Hepatocyte (in vitro differentiated cells): ENCODE data around the gene BPI. TPM values are rescaled to one million over a fixed set of nuclear protein-coding genes. Genes with fewer than 3 reads are reported as not detected.

Source experiments
- DNase-seq: peaks from one replicate; pipeline ENCODE4 v3.0.0-alpha.2; 2016; ENCODE audit warnings: low spot score
- H2AFZ ChIP-seq: fragments of 200-600 bp; sonication (generic); 2 replicates; pipeline ENCODE4 v1.6.0; 2016; ENCODE audit warnings: antibody characterized with exemption, mild to moderate bottlenecking
- H3K27ac ChIP-seq: fragments of 200-600 bp; sonication (generic); 2 replicates; pipeline ENCODE4 v1.5.1; 2016; ENCODE audit warnings: mild to moderate bottlenecking
- H3K27me3 ChIP-seq: fragments of 200-600 bp; sonication (generic); 2 replicates; pipeline ENCODE4 v1.6.1; 2016
- H3K36me3 ChIP-seq: fragments of 200-600 bp; sonication (generic); replicated peaks from 2 replicates; pipeline ENCODE4 v1.5.1; 2016; ENCODE audit warnings: low read depth; ENCODE audit not compliant: insufficient read depth
- H3K4me1 ChIP-seq: fragments of 200-600 bp; sonication (generic); 2 replicates; pipeline ENCODE4 v1.5.1; 2016; ENCODE audit warnings: mild to moderate bottlenecking, moderate library complexity; ENCODE audit not compliant: insufficient read depth
- H3K4me2 ChIP-seq: fragments of 200-600 bp; sonication (generic); 2 replicates; pipeline ENCODE4 v1.6.0; 2016
- H3K4me3 ChIP-seq: fragments of 200-600 bp; sonication (generic); 2 replicates; pipeline ENCODE4 v1.5.1; 2016; ENCODE audit warnings: mild to moderate bottlenecking
- H3K79me2 ChIP-seq: fragments of 200-600 bp; sonication (generic); 2 replicates; pipeline ENCODE4 v1.6.0; 2017; ENCODE audit warnings: mild to moderate bottlenecking
- H3K9me2 ChIP-seq: fragments of 200-600 bp; sonication (generic); replicated peaks from 2 replicates; pipeline ENCODE4 v1.6.0; 2017; ENCODE audit warnings: mild to moderate bottlenecking; ENCODE audit not compliant: insufficient read depth
- H3K9me3 ChIP-seq: fragments of 200-600 bp; sonication (generic); 2 replicates; pipeline ENCODE4 v1.5.1; 2016; ENCODE audit warnings: low read depth, mild to moderate bottlenecking
- H4K20me1 ChIP-seq: fragments of 200-600 bp; sonication (generic); 2 replicates; pipeline ENCODE4 v1.6.0; 2016; ENCODE audit warnings: mild to moderate bottlenecking; ENCODE audit not compliant: insufficient read depth, poor library complexity, severe bottlenecking
- CTCF ChIP-seq: fragments of 200-600 bp; sonication (generic); IDR thresholded peaks from 2 replicates; pipeline ENCODE4 v1.5.1; 2016; ENCODE audit warnings: antibody characterized with exemption, mild to moderate bottlenecking; ENCODE audit not compliant: poor library complexity
- EZH2 ChIP-seq: fragments of 200-600 bp; sonication (generic); IDR thresholded peaks from 2 replicates; pipeline ENCODE4 v1.6.1; 2016; ENCODE audit warnings: antibody characterized with exemption, mild to moderate bottlenecking, borderline replicate concordance
- EZH2phosphoT487 ChIP-seq: fragments of 200-600 bp; sonication (generic); IDR thresholded peaks from one replicate; pipeline ENCODE4 v1.6.1; 2018; ENCODE audit warnings: antibody characterized with exemption, mild to moderate bottlenecking, low read depth, moderate library complexity; ENCODE audit not compliant: unreplicated experiment, severe bottlenecking
- WGBS: methylation state at CpG from one replicate; pipeline ENCODE4 v1.1.6; 2016; ENCODE audit warnings: low lambda C conversion rate; ENCODE audit errors: missing lambda C conversion rate; 5-methylcytosine and 5-hydroxymethylcytosine counted together
- polyA plus RNA-seq: library from polyadenylated mRNA; unstranded; fragments of >200 nt; fragmentation: Nextera tagmentation; extraction: Ambion mirVana; gene quantifications from 2 replicates; pipeline ENCODE4 v1.2.1, GENCODE V29; 2016
- total RNA-seq: library from RNA; depleted of rRNA; stranded (reverse); fragments of >200 nt; gene quantifications from 2 replicates; pipeline ENCODE4 v1.2.3, GENCODE V29; 2014

The BPI gene
- total and polyA plus RNA-seq, 2 experiments from 2014 or later: 0.63 to 0.66 TPM

- Histone ChIP-seq H2AFZ (no peak overlapping the region), H4K20me1 (no peaks in the 10 kb centered on the region), H3K4me3 (no peak overlapping the region), H3K4me1 (no peaks in the 10 kb centered on the region), H3K27ac (no peak overlapping the region), H3K36me3 (no peaks in the 10 kb centered on the region), H3K9me3 (no peaks in the 10 kb centered on the region), H3K27me3 (no peaks in the 10 kb centered on the region), H3K79me2 (no peaks in the 10 kb centered on the region), H3K9me2 (no peaks in the 10 kb centered on the region), H3K4me2 (no peak overlapping the region)
- no peak for TF ChIP-seq EZH2
- TF ChIP-seq CTCF: no peak
- no peak for TF ChIP-seq EZH2phosphoT487
- DNase-seq: no peak
- WGBS: 78% methylated on average over 2 of the region's 2 CpGs
Measured at GRCh38 chr20:38386851-38387250, 82.9 kb downstream of the BPI start.

Other genes starting within 250 kb of the BPI start
- gene TGM2, start 138.9 kb upstream of the BPI start, total RNA-seq: 120 and 133 TPM in 2 replicates
- 85.8 and 88.5 TPM in 2 replicates for gene TGM2, start 138.9 kb upstream of the BPI start, polyA plus RNA-seq
- gene KIAA1755, start 43.4 kb upstream of the BPI start, total RNA-seq: 2.0 and 3.4 TPM in 2 replicates
- 1.3 and 1.6 TPM in 2 replicates for gene KIAA1755, start 43.4 kb upstream of the BPI start, polyA plus RNA-seq
- 48.4 and 71.5 TPM in 2 replicates for gene LBP, start 42.3 kb downstream of the BPI start, total RNA-seq
- gene LBP, start 42.3 kb downstream of the BPI start, polyA plus RNA-seq: 43.0 and 57.2 TPM in 2 replicates
- gene SNHG17, start 131.2 kb downstream of the BPI start, total RNA-seq: 7.5 and 8.5 TPM in 2 replicates
- 20.1 and 24.3 TPM in 2 replicates for gene SNHG17, start 131.2 kb downstream of the BPI start, polyA plus RNA-seq
- gene RALGAPB, start 168.7 kb downstream of the BPI start, total RNA-seq: 25.2 and 31.8 TPM in 2 replicates
- gene RALGAPB, start 168.7 kb downstream of the BPI start, polyA plus RNA-seq: 7.5 and 7.7 TPM in 2 replicates